Epidermal melanocyte (primary cell): ENCODE measurements around the gene IGHMBP2.
"Not testable (repeated sequence)": the region's sequence is repeated elsewhere in the genome, so short reads cannot be mapped to it uniquely, and the experiment has no call there.

Experiments used
- DNase-seq: peaks from one replicate; pipeline ENCODE4 v3.0.0; 2011; ENCODE audit warnings: low spot score; ENCODE audit not compliant: insufficient read length

The IGHMBP2 gene

DNA sequence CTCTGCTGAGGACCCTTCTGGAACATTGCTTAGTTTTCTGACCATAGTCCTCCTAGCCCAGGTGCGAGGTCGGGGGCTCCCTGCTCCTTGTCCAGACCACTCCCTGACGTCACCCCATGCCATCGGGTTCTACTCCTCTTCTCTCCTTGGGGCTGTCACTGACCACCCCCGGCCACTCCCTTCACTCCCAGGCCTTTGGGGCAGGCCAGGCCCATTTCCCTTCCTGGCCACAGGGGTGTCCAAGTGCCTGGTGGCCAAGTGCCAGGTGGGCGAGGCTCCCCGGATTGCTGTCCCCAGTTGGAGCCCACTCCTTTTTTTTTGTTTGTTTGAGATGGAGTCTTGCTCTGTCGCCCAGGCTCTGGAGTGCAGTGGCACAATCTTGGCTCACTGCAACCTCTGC is 57.6 kb downstream of the IGHMBP2 start:
- no peak for DNase-seq

GRCh38 chr11:68962527-68963250 is 59.0 kb downstream of the IGHMBP2 start:
- DNase-seq = no peak

DNA sequence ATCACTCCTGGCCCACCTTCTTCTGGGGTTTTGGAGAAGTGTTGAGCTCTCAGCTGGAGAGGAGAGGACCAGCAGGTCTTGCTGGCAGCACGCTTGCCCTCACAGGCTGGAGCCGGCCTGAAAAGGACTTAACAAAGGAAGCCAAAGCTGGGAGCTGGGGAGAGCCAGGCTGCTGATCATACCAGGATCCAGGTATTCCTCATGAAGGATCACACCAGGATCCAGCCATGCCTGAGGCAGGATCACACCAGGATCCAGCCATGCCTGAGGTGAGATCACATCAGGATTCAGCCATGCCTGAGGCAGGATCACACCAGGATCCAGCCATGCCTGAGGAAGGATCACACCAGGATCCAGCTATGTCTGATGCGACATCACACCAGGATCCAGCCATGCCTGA is 60.1 kb downstream of the IGHMBP2 start:
- DNase-seq = no peak

- no peak for DNase-seq
Observed at GRCh38 chr11:68965901-68966853, 62.5 kb downstream of the IGHMBP2 start.

DNA sequence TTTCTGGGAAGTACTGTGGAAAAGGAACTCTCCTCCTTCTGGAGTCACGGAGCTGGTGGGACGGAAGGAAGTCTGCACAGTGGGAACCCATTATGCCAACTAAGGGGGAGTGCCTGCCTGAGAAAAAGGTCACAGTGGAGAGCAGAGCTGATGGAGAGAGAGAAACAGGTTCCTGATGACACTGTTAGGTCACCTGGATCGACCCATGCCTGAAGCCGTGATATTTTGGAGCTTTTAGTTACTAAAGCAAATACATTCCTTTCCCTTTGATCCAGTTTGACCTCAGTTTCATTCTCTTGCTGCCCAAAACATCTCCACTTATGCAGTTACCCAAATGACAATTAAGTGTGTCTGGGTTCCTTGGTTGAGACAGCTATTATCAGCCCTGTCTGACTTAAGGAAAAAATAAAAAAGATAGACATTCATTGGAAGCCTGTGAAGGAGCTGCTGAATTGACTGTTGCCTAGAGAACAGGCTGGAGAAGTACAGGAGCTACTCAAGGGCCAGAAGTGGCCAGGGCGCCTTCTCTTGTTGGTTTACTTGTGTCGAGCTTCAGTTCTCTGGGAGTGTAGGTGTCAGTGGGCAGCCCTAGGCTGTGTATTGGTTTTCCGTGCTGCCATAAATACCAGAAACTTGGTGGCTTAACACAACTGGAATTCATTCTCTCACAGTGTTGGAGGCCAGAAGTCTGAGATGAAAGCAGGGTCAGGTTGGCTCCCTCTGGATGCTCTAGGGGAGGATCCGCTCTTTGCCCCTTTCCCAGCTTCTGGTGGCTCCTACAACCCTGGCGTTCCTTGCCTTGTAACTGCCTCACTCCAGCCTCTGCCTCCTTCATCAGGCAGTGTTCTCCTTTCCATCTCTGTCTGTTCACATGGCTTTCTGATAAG is 63.4 kb downstream of the IGHMBP2 start:
- no peak for DNase-seq

DNA sequence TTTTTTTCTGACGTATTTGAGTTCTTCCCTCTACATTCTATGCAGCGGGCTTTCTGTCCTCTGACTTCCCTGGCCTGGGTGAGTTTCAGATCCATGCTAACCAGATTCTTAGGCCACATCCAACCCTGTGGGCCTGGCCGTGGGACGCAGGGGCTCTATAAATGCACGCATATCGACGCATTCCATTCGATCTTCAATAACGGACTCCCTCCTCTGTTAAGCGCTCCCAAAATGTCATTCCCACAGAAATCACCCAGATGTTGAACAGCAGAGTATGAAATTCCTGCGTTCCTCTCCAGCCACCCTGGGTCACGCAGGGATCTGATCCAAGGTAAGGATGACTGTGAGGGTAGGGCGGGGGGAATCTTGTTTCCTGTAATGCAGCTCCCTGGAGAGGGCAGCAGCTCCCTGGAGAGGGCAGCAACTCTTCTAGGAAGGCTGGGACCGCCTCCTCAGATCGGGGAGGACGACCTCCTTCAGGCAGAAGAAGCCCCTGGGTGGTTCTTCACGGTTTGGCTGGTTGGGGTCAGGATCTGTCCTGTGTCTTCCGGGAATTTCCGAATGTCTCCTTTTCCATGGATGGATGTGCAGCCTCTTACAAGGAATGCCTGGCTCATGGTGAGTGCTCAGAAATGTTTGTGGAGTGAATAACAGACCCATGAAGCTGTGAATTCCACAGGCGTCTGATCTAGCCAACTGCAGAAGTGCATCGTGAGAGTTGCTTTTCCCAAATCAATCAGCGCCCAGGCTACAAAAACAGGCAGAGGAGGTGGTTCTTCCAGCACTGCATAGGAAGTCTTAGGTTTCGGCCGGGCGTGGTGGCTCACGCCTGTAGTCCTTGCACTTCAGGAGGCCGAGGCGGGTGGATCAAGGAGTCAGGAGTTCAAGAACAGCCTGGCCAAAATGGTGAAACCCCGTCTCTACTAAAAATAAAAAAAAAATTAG is 64.9 kb downstream of the IGHMBP2 start:
- DNase-seq = no peak

- DNase-seq = no peak
Observed at GRCh38 chr11:68969386-68969785, 65.7 kb downstream of the IGHMBP2 start.

GRCh38 chr11:68970921-68971636 is 67.4 kb downstream of the IGHMBP2 start:
- no peak for DNase-seq

DNA sequence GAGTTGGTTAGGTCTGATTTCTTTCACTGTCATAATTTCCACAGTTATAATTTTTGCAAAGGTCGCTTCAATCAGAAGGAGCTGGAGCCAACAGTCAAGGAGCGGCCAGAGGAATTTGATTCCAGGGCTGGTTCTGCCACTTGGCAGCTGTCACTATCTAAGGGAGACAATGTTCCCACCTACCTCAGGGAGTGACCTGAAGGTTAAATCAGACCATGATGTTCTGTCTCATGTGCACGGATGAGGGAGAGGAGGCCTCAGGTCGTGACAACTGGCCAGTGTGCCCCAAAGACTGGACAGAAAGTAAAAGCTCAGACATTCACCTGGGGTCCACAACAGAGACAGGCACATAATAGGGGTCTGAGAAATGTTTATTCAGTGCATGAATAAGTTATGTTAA is 69.5 kb downstream of the IGHMBP2 start:
- no peak for DNase-seq

DNA sequence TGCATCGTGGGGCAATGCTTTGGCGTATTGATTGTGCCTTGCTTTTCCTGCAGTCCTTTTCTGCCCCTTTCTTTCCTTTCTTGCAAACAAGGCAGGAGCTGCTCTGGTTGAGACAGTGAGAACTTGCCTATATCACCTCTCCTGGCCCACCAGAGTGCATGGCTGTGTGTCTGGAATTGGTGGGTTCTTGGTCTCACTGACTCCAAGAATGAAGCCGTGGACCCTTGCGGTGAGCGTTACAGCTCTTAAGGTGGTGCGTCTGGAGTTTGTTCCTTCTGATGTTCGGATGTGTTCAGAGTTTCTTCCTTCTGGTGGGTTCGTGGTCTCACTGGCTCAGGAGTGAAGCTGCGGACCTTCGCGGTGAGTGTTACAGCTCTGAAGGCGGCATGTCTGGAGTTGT is 70.0 kb downstream of the IGHMBP2 start:
- DNase-seq = not testable (repeated sequence)

DNA sequence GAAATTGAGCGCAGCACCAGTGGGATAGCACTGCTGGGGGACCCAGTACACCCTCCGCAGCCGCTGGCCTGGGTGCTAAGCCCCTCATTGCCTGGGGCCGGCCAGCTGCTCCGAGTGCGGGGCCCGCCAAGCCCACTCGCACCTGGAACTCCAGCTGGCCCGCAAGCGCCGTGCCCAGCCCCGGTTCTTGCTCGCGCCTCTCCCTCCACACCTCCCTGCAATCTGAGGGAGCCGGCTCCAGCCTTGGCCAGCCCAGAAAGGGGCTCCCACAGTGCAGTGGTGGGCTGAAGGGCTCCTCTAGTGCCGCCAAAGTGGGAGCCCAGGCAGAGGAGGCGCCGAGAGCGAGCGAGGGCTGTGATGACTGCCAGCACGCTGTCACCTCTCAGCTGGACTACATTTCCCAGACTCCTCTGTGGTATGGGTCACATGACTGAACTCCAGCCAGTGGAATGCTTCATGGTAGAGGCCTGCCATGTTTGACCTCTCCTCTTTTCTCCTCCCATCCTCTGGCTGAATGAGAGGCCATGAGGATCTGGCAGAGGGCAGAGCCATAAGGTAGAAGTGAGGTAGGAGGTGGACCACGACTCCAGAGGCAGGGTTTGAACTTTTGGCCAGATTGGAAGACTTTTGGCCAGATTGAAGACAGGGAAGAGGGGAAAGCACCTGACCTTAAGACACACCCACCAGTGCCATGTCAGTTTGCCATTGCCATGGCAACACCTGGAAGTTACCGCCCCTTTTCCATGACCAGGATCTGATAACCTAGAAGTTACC is 70.9 kb downstream of the IGHMBP2 start:
- no peak for DNase-seq

GRCh38 chr11:68976095-68976494 is 72.4 kb downstream of the IGHMBP2 start:
- DNase-seq = no peak

DNA sequence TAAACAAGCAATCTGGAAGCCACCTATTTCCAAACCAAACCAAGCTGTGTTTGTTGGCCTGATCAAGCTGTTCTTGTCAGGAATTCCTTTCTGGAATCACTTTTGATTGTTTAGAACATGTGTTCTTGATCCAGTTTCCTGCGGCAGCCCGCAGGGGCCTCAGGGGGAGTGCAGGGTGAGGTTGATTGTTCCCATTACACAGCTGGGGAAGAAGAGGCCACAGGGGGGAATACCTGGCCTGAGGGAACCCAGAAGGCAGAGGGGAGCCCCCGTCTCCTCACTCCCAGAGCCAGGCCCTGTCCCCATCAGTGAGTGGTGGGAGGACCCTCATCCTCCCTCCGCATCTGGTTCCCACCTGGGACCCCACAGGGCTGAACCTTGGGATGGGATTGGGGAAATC is 72.9 kb downstream of the IGHMBP2 start:
- DNase-seq = no peak

- no peak for DNase-seq
Observed at GRCh38 chr11:68977781-68978625, 74.3 kb downstream of the IGHMBP2 start.

DNA sequence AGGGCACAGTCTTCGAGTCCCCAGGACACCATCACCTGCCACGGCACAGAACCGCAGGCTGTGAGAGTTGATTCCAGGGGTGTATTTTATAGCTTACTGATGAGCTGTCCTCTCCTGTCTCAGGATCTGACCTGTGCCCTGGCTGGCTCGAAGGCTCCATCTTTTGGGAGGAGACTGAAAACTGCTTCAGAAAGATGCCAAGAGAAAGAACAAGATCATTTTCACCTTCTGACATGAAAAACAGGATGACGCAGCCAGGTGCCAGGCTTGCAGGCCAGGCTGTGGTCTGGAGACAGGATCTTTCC is 74.9 kb downstream of the IGHMBP2 start:
- DNase-seq = no peak

GRCh38 chr11:68978931-68979594 is 75.4 kb downstream of the IGHMBP2 start:
- DNase-seq = no peak

DNA sequence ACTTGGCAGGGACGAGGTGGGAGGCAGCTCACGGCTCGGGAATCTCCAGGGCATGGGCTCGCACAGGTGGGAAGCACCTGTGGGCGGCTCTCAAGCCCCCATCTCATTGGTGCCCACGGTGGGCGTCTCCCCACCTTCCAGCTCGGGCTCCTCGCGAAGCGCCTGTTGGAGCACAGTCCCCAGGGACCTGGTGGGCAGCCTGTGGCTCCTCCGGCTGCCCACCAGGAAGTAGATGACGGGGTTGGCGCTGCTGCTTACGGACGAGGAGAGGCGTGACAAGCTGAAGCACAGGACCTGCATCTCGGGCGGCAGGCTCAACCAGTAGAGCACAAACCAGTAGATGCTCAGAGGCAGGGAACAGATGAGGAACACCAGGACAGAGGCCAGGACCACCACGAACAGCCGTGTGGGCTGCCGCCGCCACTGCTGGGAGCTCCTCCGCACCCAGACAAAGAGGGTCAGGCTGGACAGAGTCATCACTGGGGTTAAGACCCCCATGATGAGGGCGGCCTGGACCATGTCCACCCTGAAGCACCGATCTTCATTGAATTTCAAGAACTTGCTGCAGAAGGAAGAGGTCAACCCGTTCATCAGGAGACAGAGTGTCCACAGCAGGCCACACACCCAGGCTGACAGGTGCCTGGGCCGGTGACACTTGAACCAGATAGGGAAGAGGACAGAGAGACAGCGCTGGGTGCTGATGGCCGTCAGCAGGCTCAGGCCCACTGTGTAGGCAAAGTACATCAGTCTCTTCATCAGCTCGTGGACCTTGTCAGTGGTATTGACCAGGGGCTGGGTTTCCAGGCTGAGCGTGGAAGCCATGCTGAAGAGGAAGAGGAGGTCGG is 76.5 kb downstream of the IGHMBP2 start:
- DNase-seq = no peak
